22Rv1 (cell line): Measurements from ENCODE around the gene SCAF11.

Experiments used
- CTCF ChIP-seq: fragments of 450-650 bp; IDR thresholded peaks from 2 replicates; pipeline ENCODE4 v1.5.1; 2017; ENCODE audit warnings: mild to moderate bottlenecking
- ZFX ChIP-seq: fragments of 450-650 bp; IDR thresholded peaks from 2 replicates; pipeline ENCODE4 v1.6.1; 2017; ENCODE audit warnings: antibody characterized with exemption, borderline replicate concordance

DNA sequence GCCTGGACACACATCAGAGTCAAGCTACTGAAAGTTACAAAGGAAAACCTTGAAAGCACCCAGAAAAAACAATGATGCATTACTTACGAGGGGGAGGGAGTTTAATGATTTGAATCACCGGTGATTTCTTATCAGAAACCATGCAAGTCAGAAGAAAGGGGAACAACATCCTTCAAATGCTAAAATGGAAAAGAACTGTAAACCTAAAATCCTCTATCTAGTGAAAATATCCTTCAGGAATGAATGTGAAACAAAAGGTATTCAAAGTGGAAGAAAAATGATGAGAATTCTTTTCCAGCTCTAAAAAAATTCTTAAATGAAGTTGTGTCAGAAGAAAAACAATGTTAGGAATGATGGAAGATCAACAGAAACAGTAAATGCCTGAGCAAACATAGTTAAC is 16.8 kb downstream of the SCAF11 start:
- TF ChIP-seq CTCF (no peak), ZFX (no peak)
